Amniotic epithelial cell (primary cell): ENCODE results near the gene C1R.

Experiments used
- DNase-seq: peaks from one replicate; pipeline ENCODE4 v3.0.0-alpha.2; 2010; ENCODE audit warnings: low read depth

C1R gene

DNA sequence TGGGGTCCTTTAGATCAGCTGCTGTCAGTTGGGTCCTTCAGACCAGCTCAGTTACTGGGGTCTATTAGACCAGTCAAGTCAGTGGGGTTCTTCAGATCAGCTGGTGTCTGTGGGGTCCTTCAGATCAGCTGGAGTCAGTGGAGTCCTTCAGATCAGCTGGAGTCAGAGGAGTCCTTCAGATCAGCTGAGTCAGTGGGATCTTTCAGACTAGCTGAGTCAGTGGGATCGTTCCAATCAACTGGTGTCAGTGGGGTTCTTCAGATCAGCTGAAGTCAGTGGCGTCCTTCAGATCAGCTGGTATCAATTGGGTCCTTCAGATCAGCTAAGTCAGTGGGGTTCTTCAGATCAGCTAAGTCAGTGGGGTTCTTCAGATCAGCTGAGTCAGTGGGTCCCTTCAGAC lies 59.3 kb downstream of the C1R start:
- no peak for DNase-seq

- DNase-seq = no peak
Observed at GRCh38 chr12:7031306-7031705, 60.9 kb downstream of the C1R start.
